ENCODE data around the gene ZNF681.
"Not testable (repeated sequence)": the region's sequence is repeated elsewhere in the genome, so short reads cannot be mapped to it uniquely, and the experiment has no call there.

The ZNF681 gene

DNA sequence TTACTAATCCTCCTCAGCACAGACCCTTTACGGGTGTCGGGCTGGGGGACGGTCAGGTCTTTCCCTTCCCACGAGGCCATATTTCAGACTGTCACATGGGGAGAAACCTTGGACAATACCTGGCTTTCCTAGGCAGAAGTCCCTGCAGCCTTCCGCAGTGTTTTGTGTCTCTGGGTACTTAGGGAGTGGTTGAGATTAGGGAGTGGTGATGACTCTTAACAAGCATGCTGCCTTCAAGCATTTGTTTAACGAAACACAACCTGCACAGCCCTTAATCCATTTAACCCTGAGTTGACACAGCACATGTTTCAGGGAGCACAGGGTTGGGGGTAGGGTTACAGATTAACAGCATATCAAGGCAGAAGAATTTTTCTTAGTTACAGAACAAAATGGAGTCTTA, 34.5 kb downstream of the ZNF681 start:
- DNase-seq (ENCODE audit: extremely low read depth, insufficient read length); H3K27me3 ChIP-seq (replicated peaks; ENCODE audit: control insufficient read depth, insufficient read depth, low read length); H3K4me3 ChIP-seq (replicated peaks; ENCODE audit: low read depth, low read length); H3K36me3 ChIP-seq (ENCODE audit: control insufficient read depth, insufficient read depth, low read length): not testable (repeated sequence)

DNA sequence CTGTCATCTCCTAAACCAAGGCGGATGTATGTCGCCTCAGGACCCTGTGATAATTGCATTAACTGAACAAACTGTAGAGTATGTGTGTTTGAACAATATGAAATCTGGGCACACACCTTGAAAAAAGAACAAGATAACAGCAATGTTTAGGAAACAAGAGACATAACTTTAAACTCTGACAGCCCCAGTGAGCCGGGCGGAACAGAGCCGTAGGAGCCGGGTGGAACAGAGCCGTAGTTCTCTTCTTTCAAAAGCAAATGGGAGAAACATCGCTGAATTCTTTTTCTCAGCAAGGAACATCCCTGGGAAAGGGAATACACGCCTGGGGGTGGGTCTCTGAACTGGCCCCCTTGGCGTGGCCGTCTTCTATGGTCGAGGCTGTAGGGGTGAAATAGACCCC, 39.9 kb downstream of the ZNF681 start:
- TF ChIP-seq, protein P1, sequence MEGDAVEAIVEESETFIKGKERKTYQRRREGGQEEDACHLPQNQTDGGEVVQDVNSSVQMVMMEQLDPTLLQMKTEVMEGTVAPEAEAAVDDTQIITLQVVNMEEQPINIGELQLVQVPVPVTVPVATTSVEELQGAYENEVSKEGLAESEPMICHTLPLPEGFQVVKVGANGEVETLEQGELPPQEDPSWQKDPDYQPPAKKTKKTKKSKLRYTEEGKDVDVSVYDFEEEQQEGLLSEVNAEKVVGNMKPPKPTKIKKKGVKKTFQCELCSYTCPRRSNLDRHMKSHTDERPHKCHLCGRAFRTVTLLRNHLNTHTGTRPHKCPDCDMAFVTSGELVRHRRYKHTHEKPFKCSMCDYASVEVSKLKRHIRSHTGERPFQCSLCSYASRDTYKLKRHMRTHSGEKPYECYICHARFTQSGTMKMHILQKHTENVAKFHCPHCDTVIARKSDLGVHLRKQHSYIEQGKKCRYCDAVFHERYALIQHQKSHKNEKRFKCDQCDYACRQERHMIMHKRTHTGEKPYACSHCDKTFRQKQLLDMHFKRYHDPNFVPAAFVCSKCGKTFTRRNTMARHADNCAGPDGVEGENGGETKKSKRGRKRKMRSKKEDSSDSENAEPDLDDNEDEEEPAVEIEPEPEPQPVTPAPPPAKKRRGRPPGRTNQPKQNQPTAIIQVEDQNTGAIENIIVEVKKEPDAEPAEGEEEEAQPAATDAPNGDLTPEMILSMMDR (IDR thresholded peaks at IDR 0.05; ENCODE audit: insufficient read depth, low read length, poor library complexity, severe bottlenecking), result no peak
- Histone ChIP-seq H3K4me3 (replicated peaks; ENCODE audit: low read depth, low read length) (no peak overlapping the region), H3K36me3 (ENCODE audit: control insufficient read depth, insufficient read depth, low read length) (no peaks in the 10 kb centered on the region), H3K27me3 (replicated peaks; ENCODE audit: control insufficient read depth, insufficient read depth, low read length) (no peaks in the 10 kb centered on the region)
- no peak for DNase-seq (ENCODE audit: extremely low read depth, insufficient read length)

DNA sequence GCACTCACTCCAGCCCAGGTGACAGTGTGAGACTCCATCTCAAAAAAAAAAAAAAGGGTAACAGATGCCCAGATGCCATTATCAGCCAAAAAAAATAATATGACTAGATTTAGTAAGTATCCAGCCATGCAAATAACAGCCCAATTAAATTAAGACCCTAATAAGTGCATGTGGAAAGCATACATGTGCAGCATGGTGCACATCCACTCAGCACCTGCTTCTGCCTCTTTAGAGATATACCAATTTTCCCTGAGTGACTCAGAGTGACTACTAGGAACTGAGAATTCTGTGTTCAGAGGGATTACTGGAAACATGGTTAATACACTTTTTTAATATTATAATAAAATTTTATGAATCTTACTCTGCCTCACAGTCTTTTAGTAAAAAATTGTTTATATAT, 41.9 kb downstream of the ZNF681 start:
- no peak overlapping the region for H3K4me3 ChIP-seq (replicated peaks; ENCODE audit: low read depth, low read length)
- DNase-seq (ENCODE audit: extremely low read depth, insufficient read length), result no peak
- no peaks in the 10 kb centered on the region for H3K36me3 ChIP-seq (ENCODE audit: control insufficient read depth, insufficient read depth, low read length)
- TF ChIP-seq, protein P1 (IDR thresholded peaks at IDR 0.05; ENCODE audit: insufficient read depth, low read length, poor library complexity, severe bottlenecking), result no peak
- H3K27me3 ChIP-seq (replicated peaks; ENCODE audit: control insufficient read depth, insufficient read depth, low read length), result no peaks in the 10 kb centered on the region

GRCh38 chr19:23709347-23709746, 49.3 kb downstream of the ZNF681 start:
- TF ChIP-seq, protein P1 (IDR thresholded peaks at IDR 0.05; ENCODE audit: insufficient read depth, low read length, poor library complexity, severe bottlenecking), result no peak

DNA sequence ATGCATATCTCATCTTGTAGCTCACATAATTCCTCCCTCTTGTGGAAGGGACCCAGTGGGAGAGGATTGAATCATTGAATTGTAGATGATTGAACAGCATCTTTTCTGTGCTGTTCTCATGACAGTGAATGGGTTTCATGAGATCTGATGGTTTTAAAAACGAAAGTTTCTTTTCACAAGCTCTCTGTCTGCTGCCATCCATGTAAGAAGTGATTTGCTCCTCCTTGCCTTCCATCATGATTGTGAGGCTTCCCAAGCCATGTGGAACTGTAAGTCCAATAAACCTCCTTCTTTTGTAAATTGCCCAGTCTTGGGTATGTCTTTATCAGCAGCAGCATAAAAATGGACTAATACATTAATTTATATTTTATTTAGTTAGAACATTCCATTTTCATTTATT, 52.0 kb downstream of the ZNF681 start:
- TF ChIP-seq, protein P1 (IDR thresholded peaks at IDR 0.05; ENCODE audit: insufficient read depth, low read length, poor library complexity, severe bottlenecking), result no peak
- no peak overlapping the region for H3K4me3 ChIP-seq (replicated peaks; ENCODE audit: low read depth, low read length)
- no peaks in the 10 kb centered on the region for H3K27me3 ChIP-seq (replicated peaks; ENCODE audit: control insufficient read depth, insufficient read depth, low read length)
- no peaks in the 10 kb centered on the region for H3K36me3 ChIP-seq (ENCODE audit: control insufficient read depth, insufficient read depth, low read length)
- DNase-seq (ENCODE audit: extremely low read depth, insufficient read length), result no peak

More at GRCh38 chr19:23709347-23709746, 49.3 kb downstream of the ZNF681 start:
- H3K4me3 ChIP-seq (replicated peaks; ENCODE audit: low read depth, low read length), result no peak overlapping the region
- no peaks in the 10 kb centered on the region for H3K27me3 ChIP-seq (replicated peaks; ENCODE audit: control insufficient read depth, insufficient read depth, low read length)
- no peak for DNase-seq (ENCODE audit: extremely low read depth, insufficient read length)
- H3K36me3 ChIP-seq (ENCODE audit: control insufficient read depth, insufficient read depth, low read length), result no peaks in the 10 kb centered on the region

- DNase-seq (ENCODE audit: extremely low read depth, insufficient read length), result no peak
- Histone ChIP-seq H3K36me3 (ENCODE audit: control insufficient read depth, insufficient read depth, low read length) (no peaks in the 10 kb centered on the region), H3K4me3 (replicated peaks; ENCODE audit: low read depth, low read length) (no peak overlapping the region), H3K27me3 (replicated peaks; ENCODE audit: control insufficient read depth, insufficient read depth, low read length) (no peaks in the 10 kb centered on the region)
- TF ChIP-seq, protein P1 (IDR thresholded peaks at IDR 0.05; ENCODE audit: insufficient read depth, low read length, poor library complexity, severe bottlenecking), result no peak
Measured at GRCh38 chr19:23699521-23699860, 59.2 kb downstream of the ZNF681 start.

All from GM06990 (cell line).